Measurements from ENCODE around the gene ATP2A1. TPM values are rescaled to one million over a fixed set of nuclear protein-coding genes. Genes with fewer than 3 reads are reported as not detected.
"Not testable (repeated sequence)": the region's sequence is repeated elsewhere in the genome, so short reads cannot be mapped to it uniquely, and the experiment has no call there.

The ATP2A1 gene
- total RNA-seq, 1 donor, result 0.18 TPM

DNA sequence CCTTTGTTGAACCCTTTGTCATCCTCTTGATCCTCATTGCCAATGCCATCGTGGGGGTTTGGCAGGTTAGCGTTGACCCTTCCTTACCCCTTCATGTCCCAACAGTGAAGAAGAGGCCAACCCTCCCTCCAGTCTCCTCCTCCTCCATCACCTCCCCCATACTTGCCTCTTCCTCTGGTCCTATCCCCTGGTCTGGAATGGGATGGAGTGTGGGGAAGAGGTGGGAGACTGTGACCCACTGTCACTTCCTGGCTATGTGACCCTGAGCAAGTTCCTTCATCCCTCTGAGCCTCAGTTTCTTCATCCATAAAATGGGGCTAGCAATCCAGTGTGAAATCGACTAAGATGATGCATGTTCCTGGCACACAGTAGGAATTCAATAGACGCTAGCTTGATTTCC lies 2.7 kb downstream of the ATP2A1 start:
- no peak for DNase-seq (ENCODE audit: low read depth)
- TF ChIP-seq, protein P1, sequence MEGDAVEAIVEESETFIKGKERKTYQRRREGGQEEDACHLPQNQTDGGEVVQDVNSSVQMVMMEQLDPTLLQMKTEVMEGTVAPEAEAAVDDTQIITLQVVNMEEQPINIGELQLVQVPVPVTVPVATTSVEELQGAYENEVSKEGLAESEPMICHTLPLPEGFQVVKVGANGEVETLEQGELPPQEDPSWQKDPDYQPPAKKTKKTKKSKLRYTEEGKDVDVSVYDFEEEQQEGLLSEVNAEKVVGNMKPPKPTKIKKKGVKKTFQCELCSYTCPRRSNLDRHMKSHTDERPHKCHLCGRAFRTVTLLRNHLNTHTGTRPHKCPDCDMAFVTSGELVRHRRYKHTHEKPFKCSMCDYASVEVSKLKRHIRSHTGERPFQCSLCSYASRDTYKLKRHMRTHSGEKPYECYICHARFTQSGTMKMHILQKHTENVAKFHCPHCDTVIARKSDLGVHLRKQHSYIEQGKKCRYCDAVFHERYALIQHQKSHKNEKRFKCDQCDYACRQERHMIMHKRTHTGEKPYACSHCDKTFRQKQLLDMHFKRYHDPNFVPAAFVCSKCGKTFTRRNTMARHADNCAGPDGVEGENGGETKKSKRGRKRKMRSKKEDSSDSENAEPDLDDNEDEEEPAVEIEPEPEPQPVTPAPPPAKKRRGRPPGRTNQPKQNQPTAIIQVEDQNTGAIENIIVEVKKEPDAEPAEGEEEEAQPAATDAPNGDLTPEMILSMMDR (IDR thresholded peaks at IDR 0.05; ENCODE audit: insufficient read depth, low read length), result no peak
- H3K4me3 ChIP-seq (ENCODE audit: low read depth, low read length), result no peak overlapping the region

DNA sequence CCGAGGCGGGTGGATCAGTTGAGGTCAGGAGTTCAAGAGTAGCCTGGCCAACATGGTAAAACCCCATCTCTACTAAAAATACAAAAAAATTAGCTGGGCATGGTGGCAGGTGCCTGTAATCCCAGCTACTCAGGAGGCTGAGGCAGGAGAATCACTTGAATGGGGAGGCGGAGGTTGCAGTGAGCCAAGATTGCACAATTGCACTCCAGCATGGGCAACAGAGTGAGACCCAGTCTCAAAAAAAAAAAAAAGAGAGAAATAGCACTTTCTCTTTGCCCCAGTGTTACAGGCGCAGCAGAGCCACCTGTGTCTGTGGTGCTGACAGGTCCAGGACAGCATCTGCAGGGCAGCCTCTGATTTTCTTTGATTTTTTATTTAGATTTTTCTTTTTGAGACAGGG lies 3.3 kb downstream of the ATP2A1 start:
- H3K4me3 ChIP-seq (ENCODE audit: low read depth, low read length); DNase-seq (ENCODE audit: low read depth): not testable (repeated sequence)

DNA sequence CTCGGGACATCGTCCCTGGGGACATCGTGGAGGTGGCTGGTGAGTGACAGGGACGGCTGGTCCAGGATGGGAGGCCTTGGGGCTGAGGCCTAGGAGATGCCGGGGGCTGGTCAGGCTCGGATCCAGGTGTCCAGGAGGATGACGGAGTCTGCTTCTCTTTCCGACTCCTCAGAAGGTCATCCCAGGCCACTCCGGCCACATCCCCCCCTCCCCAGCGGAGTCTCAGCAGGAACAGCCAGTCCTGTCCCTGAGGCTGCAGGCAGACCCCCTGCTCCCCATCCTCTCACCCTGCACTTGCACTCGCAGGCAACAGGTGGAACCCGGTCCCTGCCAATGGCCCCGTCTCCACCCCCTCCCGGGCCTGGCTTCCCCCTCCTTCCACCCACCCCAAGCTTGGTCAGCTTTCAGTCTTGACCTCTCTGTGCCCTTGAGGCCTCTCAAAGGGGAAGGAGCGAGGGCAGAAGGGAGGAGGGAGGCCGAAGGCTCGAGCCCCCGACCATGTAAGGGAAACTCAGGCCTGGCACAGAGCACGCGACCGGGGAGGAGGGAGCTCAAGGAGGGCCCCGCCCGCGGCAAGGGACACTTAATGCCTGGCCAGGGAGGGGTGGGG lies 4.4 kb downstream of the ATP2A1 start:
- TF ChIP-seq, protein P1 (IDR thresholded peaks at IDR 0.05; ENCODE audit: insufficient read depth, low read length), result no peak
- no peak overlapping the region for H3K4me3 ChIP-seq (ENCODE audit: low read depth, low read length)
- DNase-seq (ENCODE audit: low read depth), result no peak

GRCh38 chr16:28883221-28883996 lies 5.1 kb downstream of the ATP2A1 start:
- TF ChIP-seq, protein P1 (IDR thresholded peaks at IDR 0.05; ENCODE audit: insufficient read depth, low read length), result no peak
- DNase-seq (ENCODE audit: low read depth), result no peak
- no peak overlapping the region for H3K4me3 ChIP-seq (ENCODE audit: low read depth, low read length)

- TF ChIP-seq, protein P1 (IDR thresholded peaks at IDR 0.05; ENCODE audit: insufficient read depth, low read length), result no peak
- H3K4me3 ChIP-seq (ENCODE audit: low read depth, low read length), result no peak overlapping the region
- DNase-seq (ENCODE audit: low read depth), result no peak
These were observed 5.8 kb downstream of the ATP2A1 start for GRCh38 chr16:28884045-28884444.

DNA sequence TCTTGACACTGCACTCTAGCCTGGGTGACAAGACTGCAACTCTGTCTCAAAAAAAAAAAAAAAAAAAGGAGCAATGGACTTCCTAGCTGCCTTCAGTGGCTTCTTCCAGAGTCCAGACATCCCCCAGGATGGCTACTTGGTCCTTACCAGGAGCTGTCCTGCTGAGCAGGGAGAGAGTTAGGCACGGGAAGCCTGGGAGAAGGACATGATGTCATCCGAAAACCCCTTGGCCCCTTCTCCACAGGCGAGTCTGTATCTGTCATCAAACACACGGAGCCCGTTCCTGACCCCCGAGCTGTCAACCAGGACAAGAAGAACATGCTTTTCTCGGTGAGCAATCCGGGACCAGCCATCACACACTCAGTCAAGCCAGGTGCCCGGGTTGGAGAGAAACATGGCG lies 8.7 kb downstream of the ATP2A1 start:
- H3K4me3 ChIP-seq (ENCODE audit: low read depth, low read length), result no peak overlapping the region
- DNase-seq (ENCODE audit: low read depth), result no peak
- TF ChIP-seq, protein P1 (IDR thresholded peaks at IDR 0.05; ENCODE audit: insufficient read depth, low read length), result no peak

- DNase-seq (ENCODE audit: low read depth); H3K4me3 ChIP-seq (ENCODE audit: low read depth, low read length): not testable (repeated sequence)
These were observed 12.1 kb downstream of the ATP2A1 start for GRCh38 chr16:28890355-28890754.
